HL-60 (cell line): ENCODE results near the gene CDKL1.
A peak's percentile ranks its signal among the peaks of the same experiment; 100 is the strongest.

Experiments
- DNase-seq, 2 experiments: peaks; one replicate each; pipeline ENCODE4 v3.0.0-alpha.2; 2010 to 2020; ENCODE audit warnings: low read depth in 1 of 2, low spot score in 1 of 2
- H3K27ac ChIP-seq: fragments of 250-450 bp; sonication (Bioruptor Pico); replicated peaks from 2 replicates; pipeline ENCODE4 v1.5.1; 2020; ENCODE audit warnings: mild to moderate bottlenecking, moderate library complexity
- H3K27me3 ChIP-seq: fragments of 250-450 bp; sonication (Bioruptor Pico); 2 replicates; pipeline ENCODE4 v1.5.1; 2021; ENCODE audit warnings: mild to moderate bottlenecking, moderate library complexity; ENCODE audit not compliant: insufficient read depth, poor library complexity, severe bottlenecking
- H3K4me3 ChIP-seq: replicated peaks from 2 replicates; pipeline ENCODE4 v1.5.1; 2011; ENCODE audit warnings: mild to moderate bottlenecking, control low read depth, low read length; ENCODE audit not compliant: insufficient read depth
- GABPA ChIP-seq: IDR thresholded peaks from 2 replicates; pipeline ENCODE4 v1.6.1; 2012; ENCODE audit warnings: low read depth
- POLR2AphosphoS5 ChIP-seq: IDR thresholded peaks from 2 replicates; pipeline ENCODE4 v1.6.1; 2012; ENCODE audit warnings: low read depth
- SPI1 ChIP-seq: IDR thresholded peaks from 2 replicates; pipeline ENCODE4 v1.6.1; 2012; ENCODE audit warnings: low read depth, mild to moderate bottlenecking, borderline replicate concordance
- TF ChIP-seq, protein P1 (sequence below): IDR thresholded peaks from 2 replicates; pipeline ENCODE4 v1.6.1; 2012; ENCODE audit warnings: low read depth; ENCODE audit not compliant: insufficient replicate concordance
- TF ChIP-seq, protein P2 (sequence below): IDR thresholded peaks from one replicate; pipeline ENCODE4 v1.5.1; 2011; ENCODE audit warnings: low read length, control low read depth, inconsistent platforms; ENCODE audit not compliant: insufficient read depth

CDKL1 gene

DNA sequence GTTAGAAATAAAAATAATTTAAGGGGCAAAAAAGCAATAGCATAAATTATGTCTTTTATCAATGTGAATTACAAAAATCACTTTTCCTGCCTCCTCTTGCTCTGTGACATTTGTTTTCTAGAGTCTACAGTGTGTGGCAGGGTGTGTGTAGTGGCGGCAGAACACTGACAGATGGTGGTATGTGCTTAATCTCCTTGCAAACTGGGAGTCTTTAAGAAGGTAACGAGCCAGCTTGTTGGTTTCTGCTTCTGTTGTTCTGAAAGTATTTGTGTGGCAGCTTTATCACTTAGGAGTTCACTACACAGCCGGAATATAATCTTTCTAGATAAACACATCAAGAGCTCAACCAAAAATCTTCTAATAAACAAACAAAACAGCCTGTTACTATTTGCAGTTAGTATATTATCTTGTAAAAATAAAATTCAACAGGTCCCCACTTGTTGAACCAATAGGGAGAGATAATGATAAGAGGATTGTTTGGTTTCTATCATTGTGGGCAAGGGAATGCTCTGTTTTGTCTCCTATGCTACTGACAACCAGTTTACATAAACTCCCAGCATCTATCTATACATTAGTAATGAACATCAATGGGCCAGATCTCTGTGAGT lies 13.0 kb downstream of the CDKL1 start:
- Histone ChIP-seq H3K4me3 (no peak overlapping the region), H3K27me3 (no peaks in the 10 kb centered on the region), H3K27ac (no peak overlapping the region)
- DNase-seq: no peak
- TF ChIP-seq SPI1: no peak

DNA sequence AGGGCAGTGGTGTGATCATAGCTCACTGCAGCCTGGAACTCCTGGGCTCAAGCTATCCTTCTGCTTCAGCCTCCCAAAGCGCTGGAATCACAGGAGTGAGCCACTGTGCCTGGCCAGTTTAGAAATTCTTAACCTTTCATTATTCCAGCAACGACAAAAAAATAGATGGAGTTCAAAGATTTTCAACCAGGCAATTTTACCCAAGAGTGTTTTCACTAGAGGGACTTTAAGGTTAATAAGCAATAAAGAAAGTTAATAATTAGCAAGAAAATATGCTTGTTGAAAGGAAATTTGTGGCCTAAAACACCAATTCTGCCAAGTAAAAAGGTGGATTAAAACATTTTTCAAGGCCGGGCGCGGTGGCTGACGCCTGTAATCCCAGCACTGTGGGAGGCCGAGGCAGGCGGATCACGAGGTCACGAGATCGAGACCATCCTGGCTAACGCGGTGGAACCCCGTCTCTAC lies 14.8 kb downstream of the CDKL1 start:
- no peak overlapping the region for H3K4me3 ChIP-seq
- DNase-seq: no peak
- H3K27me3 ChIP-seq: no peaks in the 10 kb centered on the region
- TF ChIP-seq, protein P1, sequence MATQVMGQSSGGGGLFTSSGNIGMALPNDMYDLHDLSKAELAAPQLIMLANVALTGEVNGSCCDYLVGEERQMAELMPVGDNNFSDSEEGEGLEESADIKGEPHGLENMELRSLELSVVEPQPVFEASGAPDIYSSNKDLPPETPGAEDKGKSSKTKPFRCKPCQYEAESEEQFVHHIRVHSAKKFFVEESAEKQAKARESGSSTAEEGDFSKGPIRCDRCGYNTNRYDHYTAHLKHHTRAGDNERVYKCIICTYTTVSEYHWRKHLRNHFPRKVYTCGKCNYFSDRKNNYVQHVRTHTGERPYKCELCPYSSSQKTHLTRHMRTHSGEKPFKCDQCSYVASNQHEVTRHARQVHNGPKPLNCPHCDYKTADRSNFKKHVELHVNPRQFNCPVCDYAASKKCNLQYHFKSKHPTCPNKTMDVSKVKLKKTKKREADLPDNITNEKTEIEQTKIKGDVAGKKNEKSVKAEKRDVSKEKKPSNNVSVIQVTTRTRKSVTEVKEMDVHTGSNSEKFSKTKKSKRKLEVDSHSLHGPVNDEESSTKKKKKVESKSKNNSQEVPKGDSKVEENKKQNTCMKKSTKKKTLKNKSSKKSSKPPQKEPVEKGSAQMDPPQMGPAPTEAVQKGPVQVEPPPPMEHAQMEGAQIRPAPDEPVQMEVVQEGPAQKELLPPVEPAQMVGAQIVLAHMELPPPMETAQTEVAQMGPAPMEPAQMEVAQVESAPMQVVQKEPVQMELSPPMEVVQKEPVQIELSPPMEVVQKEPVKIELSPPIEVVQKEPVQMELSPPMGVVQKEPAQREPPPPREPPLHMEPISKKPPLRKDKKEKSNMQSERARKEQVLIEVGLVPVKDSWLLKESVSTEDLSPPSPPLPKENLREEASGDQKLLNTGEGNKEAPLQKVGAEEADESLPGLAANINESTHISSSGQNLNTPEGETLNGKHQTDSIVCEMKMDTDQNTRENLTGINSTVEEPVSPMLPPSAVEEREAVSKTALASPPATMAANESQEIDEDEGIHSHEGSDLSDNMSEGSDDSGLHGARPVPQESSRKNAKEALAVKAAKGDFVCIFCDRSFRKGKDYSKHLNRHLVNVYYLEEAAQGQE: no peak
- TF ChIP-seq SPI1 (no peak), GABPA (no peak)
- no peak overlapping the region for H3K27ac ChIP-seq

DNA sequence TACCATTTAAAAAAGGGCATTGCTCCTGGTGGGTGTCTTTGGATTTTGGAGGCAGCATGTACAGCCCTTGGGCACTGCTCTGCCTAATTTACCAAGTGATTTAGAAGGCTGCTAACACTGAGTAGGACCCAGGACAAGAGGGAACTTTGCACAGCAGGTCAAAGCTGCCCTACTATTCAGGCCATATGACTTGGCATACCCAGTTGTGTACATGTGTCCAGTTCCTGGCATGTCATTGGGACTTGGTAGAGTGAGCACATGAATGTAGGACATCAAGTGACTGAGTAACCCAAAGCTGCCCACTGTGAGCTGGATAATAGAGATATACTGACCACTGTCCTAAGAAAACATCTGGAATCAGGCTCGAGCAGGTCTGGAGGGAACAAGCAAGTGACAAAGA lies 15.7 kb downstream of the CDKL1 start:
- DNase-seq: no peak
- Histone ChIP-seq H3K27me3 (no peaks in the 10 kb centered on the region), H3K4me3 (no peak overlapping the region), H3K27ac (no peak overlapping the region)
- TF ChIP-seq, protein P1: no peak
- TF ChIP-seq, protein P2, sequence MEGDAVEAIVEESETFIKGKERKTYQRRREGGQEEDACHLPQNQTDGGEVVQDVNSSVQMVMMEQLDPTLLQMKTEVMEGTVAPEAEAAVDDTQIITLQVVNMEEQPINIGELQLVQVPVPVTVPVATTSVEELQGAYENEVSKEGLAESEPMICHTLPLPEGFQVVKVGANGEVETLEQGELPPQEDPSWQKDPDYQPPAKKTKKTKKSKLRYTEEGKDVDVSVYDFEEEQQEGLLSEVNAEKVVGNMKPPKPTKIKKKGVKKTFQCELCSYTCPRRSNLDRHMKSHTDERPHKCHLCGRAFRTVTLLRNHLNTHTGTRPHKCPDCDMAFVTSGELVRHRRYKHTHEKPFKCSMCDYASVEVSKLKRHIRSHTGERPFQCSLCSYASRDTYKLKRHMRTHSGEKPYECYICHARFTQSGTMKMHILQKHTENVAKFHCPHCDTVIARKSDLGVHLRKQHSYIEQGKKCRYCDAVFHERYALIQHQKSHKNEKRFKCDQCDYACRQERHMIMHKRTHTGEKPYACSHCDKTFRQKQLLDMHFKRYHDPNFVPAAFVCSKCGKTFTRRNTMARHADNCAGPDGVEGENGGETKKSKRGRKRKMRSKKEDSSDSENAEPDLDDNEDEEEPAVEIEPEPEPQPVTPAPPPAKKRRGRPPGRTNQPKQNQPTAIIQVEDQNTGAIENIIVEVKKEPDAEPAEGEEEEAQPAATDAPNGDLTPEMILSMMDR: no peak
- no peak for TF ChIP-seq GABPA
- no peak for TF ChIP-seq SPI1
- no peak for TF ChIP-seq POLR2AphosphoS5

DNA sequence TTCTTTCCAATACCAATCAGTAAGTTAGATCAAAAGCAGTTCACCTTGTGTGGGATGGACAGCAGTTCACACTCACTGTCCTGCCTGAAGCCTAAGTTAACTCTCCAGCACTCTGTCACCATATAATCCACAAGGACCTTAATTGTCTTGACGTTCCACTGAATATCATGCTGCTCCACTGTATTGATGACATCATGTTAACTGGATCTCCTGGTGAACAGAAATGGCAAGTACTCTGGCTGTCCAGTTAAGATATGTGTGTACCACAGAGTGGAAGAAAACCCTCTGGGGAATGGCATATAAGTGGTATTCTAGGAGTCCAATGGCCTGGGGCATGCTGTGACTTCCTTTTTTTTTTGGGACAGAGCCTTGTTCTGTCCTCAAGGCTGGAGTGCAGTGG lies 16.2 kb downstream of the CDKL1 start:
- no peak overlapping the region for H3K4me3 ChIP-seq
- no peak for DNase-seq
- H3K27me3 ChIP-seq: no peaks in the 10 kb centered on the region
- no peak overlapping the region for H3K27ac ChIP-seq
- TF ChIP-seq POLR2AphosphoS5: no peak
- peak; percentile 19; the same call in 1 of the 2 replicates for TF ChIP-seq SPI1
- TF ChIP-seq GABPA: no peak
- TF ChIP-seq, protein P1: no peak
